Measurements from ENCODE around the gene PTX3.

Gene PTX3

DNA sequence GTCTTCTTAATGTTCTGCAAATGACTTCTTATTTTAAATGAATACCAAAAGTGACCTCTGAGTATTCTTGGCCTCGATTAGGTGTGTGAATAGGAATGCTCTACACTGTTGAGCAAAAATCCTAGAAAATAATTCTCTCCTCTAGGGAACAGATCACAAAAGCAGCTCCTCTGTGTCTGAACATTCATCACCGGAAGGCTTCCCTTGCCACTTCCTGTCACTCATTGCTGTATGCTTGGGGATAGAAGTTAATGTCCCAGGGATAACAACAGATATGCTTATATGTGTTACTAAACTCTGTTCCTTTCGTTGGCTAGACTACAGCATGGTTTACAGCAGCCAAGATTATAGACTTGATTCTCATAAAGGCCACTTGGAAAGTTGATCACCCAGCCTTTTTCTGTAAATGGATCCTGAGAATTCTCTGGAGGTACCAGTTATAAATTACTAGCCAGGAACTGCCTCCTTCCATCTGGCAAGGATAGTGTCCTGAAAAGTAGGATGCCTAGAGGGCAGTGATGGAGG is 16.0 kb upstream of the PTX3 start:
- no peak for DNase-seq (ENCODE audit: low read depth in 2 of 3, low spot score in 1 of 3)

DNA sequence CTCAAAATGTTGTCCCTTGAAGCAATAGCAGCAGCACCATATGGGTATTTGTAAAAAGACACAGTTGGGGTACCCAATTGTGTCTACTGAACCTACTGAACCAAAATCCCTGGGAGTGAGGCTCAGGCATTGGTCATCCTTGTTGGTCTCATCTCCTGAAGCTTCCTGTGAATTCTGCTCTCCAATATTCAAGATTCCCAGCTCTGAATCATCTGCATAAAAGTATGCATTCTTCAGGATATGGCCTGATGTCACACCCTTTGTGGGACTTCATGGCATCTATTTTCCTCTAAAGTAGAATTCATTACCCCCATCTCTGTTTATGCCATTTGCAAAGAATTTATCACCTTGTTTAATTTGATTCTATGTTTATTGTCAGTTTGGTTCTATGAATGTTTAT is 13.3 kb upstream of the PTX3 start:
- no peak for DNase-seq (ENCODE audit: low read depth in 2 of 3, low spot score in 1 of 3)

GRCh38 chr3:157427901-157428300 is 8.7 kb upstream of the PTX3 start:
- no peak for DNase-seq (ENCODE audit: low read depth in 2 of 3, low spot score in 1 of 3)

DNA sequence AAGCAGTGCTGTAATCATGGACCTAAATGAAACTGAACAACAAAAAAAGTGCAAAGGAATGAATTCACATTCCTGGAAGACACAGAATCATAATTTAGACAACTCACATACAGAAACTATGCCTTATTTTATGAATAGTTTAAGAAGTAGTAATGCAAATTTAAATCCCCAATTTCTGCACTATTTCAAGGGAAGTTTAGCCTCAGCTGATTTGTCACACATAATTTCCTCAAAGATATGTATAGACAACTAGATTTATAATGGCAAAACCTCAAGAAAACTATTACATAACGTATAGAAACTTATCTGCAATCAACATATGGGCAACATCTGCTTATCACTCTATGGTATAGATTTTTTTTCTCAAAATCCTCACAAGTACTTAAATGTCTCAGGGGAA is 7.8 kb upstream of the PTX3 start:
- no peak for DNase-seq (ENCODE audit: low read depth in 2 of 3, low spot score in 1 of 3)

- no peak for DNase-seq (ENCODE audit: low read depth in 2 of 3, low spot score in 1 of 3)
Measured at GRCh38 chr3:157429708-157430107, 6.9 kb upstream of the PTX3 start.

- DNase-seq (ENCODE audit: low read depth in 2 of 3, low spot score in 1 of 3): no peak
Measured at GRCh38 chr3:157438194-157438730, 1.6 kb downstream of the PTX3 start.

DNA sequence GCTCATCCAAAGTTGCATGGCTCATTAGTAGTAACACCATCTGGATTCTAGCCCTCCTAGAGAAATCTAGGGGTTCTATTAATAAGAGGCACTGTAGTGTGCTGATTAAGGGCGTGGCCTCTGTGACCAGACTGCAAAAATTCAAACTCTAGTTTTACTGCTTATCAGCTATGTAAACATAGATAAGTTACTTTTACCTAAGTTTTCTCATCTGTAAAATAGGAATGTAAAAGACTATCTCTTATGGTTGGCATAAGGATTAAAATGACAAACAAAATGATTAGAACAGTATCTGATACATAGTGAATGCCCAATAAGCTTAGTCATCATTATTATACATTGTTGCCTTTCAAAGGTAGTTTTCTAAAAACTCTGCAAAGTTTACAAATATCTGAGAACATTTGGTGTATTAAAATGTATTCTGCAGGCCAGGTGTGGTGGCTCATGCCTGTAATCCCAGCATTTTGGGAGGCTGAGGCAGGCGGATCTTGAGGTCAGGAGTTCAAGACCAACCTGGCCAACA is 4.5 kb downstream of the PTX3 start:
- no peak for DNase-seq (ENCODE audit: low read depth in 2 of 3, low spot score in 1 of 3)

GRCh38 chr3:157442729-157443128 is 6.1 kb downstream of the PTX3 start:
- no peak for DNase-seq (ENCODE audit: low read depth in 2 of 3, low spot score in 1 of 3)

- DNase-seq (ENCODE audit: low read depth in 2 of 3, low spot score in 1 of 3): no peak
Measured at GRCh38 chr3:157443905-157444796, 7.5 kb downstream of the PTX3 start.

DNA sequence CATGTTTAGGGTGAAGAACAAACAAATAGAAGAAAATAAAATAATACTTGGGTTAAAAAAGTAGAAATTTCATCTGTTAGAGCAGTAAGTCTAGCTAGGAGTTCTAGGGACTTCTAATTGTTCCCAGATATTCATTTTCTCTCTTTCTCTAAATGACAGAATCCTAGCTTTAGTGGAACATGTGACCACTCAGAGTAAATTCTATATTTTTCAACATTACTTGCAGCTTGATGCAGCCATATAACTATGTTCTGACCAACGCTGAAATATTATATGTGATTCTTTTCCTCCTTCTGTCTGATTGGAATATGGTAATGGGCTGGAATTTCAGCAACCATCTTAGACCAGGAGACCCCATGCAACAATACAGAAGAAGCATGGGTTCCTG is 8.1 kb downstream of the PTX3 start:
- DNase-seq (ENCODE audit: low read depth in 2 of 3, low spot score in 1 of 3): no peak

GRCh38 chr3:157445857-157446256 is 9.2 kb downstream of the PTX3 start:
- no peak for DNase-seq (ENCODE audit: low read depth in 2 of 3, low spot score in 1 of 3)

GRCh38 chr3:157447026-157447694 is 10.5 kb downstream of the PTX3 start:
- DNase-seq (ENCODE audit: low read depth in 2 of 3, low spot score in 1 of 3): no peak

- DNase-seq (ENCODE audit: low read depth in 2 of 3, low spot score in 1 of 3): no peak
Measured at GRCh38 chr3:157452097-157452496, 15.4 kb downstream of the PTX3 start.

DNA sequence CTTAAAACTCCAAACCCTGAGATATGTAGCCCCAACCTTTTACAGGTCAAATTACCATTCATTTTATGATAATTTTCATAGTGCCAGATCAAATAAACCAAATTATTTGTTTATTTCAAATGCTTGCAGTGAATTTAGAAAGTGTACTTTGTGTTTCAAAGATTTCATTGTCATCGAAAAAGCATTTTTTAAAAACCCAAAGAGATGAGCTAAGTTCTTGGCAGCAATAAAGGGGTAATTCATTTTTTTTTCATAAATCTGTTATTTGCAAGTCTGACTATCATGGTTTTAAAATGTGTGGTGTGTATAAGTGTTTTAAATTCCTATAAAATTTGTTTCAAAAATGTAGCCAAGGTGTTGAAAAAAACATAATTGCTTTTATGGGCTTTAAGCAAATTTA is 17.2 kb downstream of the PTX3 start:
- no peak for DNase-seq (ENCODE audit: low read depth in 2 of 3, low spot score in 1 of 3)

DNA sequence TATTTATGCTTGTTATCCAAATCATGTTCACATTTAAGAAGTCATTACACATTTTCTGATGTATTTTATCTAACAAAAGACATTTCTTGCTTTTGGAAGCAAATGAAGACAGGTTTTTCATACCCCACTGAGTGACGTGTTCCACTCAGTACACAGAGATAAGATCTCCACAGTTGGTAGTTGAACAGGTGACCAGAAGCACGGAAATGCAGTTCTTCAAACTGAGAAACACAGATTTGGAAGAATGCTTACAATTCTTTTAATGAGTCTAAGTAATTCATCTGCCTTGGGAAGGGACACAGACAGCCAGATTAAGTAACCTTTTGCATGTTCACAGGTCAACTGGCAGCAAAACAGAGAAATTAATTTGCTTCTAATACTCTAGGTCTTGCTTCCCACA is 23.1 kb downstream of the PTX3 start:
- DNase-seq (ENCODE audit: low read depth in 2 of 3, low spot score in 1 of 3): no peak

DNA sequence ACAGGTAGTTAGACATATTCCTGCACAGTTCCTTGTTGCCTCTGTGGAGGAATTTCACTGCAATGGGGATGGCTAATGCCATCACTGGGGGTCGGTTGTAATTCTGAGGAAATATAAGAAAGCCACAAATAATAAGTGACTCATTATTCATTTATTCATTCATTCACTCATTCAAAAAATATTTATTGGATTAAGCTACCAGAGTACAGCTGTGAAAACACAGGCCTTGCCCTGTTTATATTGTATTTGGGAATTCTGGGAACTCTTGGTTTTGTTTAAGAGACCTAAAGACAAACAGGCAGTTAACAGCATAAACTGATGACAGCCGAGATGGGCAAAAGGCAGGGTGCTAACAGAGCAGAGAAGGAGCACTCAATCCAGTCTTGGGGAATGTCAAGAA is 23.6 kb downstream of the PTX3 start:
- DNase-seq (ENCODE audit: low read depth in 2 of 3, low spot score in 1 of 3): no peak

DNA sequence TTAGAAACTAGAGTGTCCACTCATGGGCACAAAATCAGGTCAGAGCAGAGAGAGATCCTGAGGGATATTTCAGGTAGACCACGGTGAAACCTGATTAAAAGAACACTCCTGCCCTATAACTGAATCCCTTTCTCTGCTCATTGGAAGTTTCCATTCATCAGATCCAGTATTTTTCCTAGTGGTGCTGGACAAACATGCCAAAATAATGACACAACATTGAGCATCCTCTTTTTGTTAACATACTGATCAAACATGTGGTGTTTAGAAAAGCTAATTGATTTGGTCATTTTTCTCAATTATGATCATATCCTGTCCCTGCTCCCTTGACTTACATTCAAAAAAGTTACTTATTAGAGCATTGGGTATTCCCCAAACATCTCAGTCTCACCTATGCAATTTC is 27.2 kb downstream of the PTX3 start:
- DNase-seq (ENCODE audit: low read depth in 2 of 3, low spot score in 1 of 3): no peak

- DNase-seq (ENCODE audit: low read depth in 2 of 3, low spot score in 1 of 3): no peak
Measured at GRCh38 chr3:157464321-157464720, 27.7 kb downstream of the PTX3 start.

DNA sequence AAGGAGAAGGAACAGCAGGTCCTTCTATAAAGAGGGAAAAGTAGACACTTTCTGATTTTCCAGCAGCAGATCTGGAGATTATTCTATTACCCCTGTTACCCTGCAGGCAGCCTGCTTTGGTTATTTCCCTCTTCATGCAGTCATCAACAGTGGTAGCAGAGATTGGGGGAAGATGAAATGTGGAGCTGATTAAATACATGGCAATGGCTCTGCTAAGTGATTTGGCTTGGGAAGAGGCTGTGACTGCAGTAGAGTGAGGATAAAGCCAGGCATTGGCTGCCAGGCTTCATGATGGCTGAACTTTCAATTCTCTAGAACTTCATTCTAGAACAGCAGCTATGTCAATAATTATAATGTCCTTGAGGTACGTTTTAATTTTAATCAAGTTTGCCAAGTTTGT is 29.1 kb downstream of the PTX3 start:
- DNase-seq (ENCODE audit: low read depth in 2 of 3, low spot score in 1 of 3): no peak

GRCh38 chr3:157467200-157467599 is 30.6 kb downstream of the PTX3 start:
- DNase-seq (ENCODE audit: low read depth in 2 of 3, low spot score in 1 of 3): no peak

DNA sequence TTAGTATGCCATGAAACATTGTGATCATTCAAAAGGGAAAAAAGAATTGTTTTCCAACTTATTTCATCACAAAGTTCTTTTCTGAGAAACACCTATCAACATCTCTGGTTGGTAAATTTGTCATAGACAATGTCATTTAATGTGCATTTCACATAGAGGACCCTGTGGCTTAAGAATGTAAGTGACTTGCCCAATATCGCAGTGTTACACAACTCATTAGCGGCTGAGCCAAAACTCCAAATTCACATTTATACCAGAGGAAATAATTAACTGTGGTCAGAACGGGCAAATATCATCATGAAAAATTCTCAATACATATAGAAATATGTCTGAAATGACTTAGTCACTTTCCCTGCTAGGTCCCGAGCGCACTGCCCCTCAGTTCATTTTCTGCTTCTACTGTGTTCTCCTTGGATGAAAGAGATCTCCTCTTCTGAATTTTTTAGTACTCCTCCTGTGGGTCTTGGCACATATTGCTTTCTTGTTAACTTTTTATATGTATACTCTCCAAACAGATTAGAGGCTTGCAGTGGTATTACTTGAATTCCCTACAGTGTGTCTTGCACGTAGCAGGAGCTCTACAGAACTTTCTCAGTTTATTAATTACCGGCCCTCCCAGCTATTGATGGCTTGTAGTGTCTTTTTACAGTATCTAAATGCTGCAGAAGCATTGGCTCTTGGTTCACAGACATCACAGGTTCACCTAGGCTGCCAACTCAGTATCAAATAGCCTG is 33.1 kb downstream of the PTX3 start:
- DNase-seq (ENCODE audit: low read depth in 2 of 3, low spot score in 1 of 3): no peak
